Endothelial cell of umbilical vein (primary cell): Measurements from ENCODE around the gene SLC25A34. TPM values are rescaled to one million over a fixed set of nuclear protein-coding genes. Genes with fewer than 3 reads are reported as not detected.

Experiments
- BruUV-seq: library from RNA; stranded (reverse); fragments of 400-500 nt; replicated peaks from 2 replicates; lab custom pipeline; 2021; lab: Mats Ljungman, UMichigan
- CTCF ChIA-PET: fragments of 300-600, 350-600 bp; sonication (Branson Sonifier 250); formaldehyde crosslinking; loops from one replicate; lab custom pipeline; 2021; ENCODE audit warnings: antibody characterized with exemption, inconsistent platforms; lab: Charles Lee
- POLR2A ChIA-PET: fragments of 300-600, 350-600 bp; sonication (Branson Sonifier 250); formaldehyde crosslinking; loops from one replicate; lab custom pipeline; 2021; ENCODE audit warnings: antibody characterized with exemption, inconsistent platforms; lab: Charles Lee
- DNase-seq: peaks from one replicate; pipeline ENCODE4 v3.0.0-alpha.2; 2011; ENCODE audit warnings: low read depth, low spot score
- FAIRE-seq: peaks from 2 replicates; lab custom pipeline; 2011; peaks lifted over from hg19 to GRCh38; lab: Jason Lieb, UNC
- H2AFZ ChIP-seq: 2 replicates; pipeline ENCODE4 v1.6.0; 2012; ENCODE audit warnings: low read depth, low read length, control low read depth, inconsistent platforms
- H3K27ac ChIP-seq: 2 replicates; pipeline ENCODE4 v1.5.1; 2011; ENCODE audit warnings: low read depth, mild to moderate bottlenecking, control low read depth, low read length, moderate library complexity; ENCODE audit not compliant: insufficient read depth
- H3K27me3 ChIP-seq, 2 experiments: 2 replicates each; pipeline versions ENCODE4 v1.6.0 to v1.6.1; 2011; ENCODE audit warnings: low read length in 2 of 2, mixed read lengths in 1 of 2; ENCODE audit not compliant: control insufficient read depth in 2 of 2, insufficient read depth in 2 of 2
- H3K36me3 ChIP-seq, 2 experiments: 2 replicates in 1 of 2; 3 replicates in 1 of 2; pipeline ENCODE4 v1.5.1; 2011; ENCODE audit warnings: low read length in 2 of 2, mild to moderate bottlenecking in 1 of 2, moderate library complexity in 1 of 2; ENCODE audit not compliant: control insufficient read depth in 2 of 2, insufficient read depth in 2 of 2; ENCODE audit errors: extremely low read depth in 1 of 2
- H3K4me1 ChIP-seq: 3 replicates; pipeline ENCODE4 v1.5.1; 2011; ENCODE audit warnings: mild to moderate bottlenecking, low read length; ENCODE audit not compliant: control insufficient read depth, insufficient read depth; ENCODE audit errors: extremely low read depth
- H3K4me2 ChIP-seq: 2 replicates; pipeline ENCODE4 v1.6.1; 2011; ENCODE audit warnings: low read length, control low read depth, mixed read lengths; ENCODE audit not compliant: insufficient read depth
- H3K4me3 ChIP-seq, 3 experiments: fragments of 200-600 bp in 1 of 3; sonication (generic), shearing (Covaris generic) in 1 of 3; replicated peaks in 1 of 3; 2 replicates each; pipeline ENCODE4 v1.5.1; 2011 to 2016; ENCODE audit warnings: control low read depth in 3 of 3, low read length in 3 of 3, mild to moderate bottlenecking in 2 of 3, inconsistent platforms in 1 of 3, low read depth in 1 of 3, moderate library complexity in 1 of 3; ENCODE audit not compliant: insufficient read depth in 1 of 3
- H3K79me2 ChIP-seq: 2 replicates; pipeline ENCODE4 v1.6.0; 2012; ENCODE audit warnings: low read length, inconsistent platforms; ENCODE audit not compliant: control insufficient read depth, insufficient read depth
- H3K9ac ChIP-seq: replicated peaks from 2 replicates; pipeline ENCODE3; 2011; ENCODE audit warnings: low read length, control low read depth; ENCODE audit not compliant: insufficient read depth; ENCODE audit errors: extremely low read depth
- H3K9me1 ChIP-seq: replicated peaks from 3 replicates; pipeline ENCODE4 v1.6.0; 2011; ENCODE audit warnings: mild to moderate bottlenecking, low read length; ENCODE audit not compliant: control insufficient read depth, insufficient read depth; ENCODE audit errors: extremely low read depth
- H3K9me3 ChIP-seq: replicated peaks from 2 replicates; pipeline ENCODE4 v1.5.1; 2012; ENCODE audit warnings: low read length, inconsistent platforms; ENCODE audit not compliant: control insufficient read depth, insufficient read depth
- H4K20me1 ChIP-seq: replicated peaks from 2 replicates; pipeline ENCODE3; 2011; ENCODE audit warnings: mild to moderate bottlenecking, low read length; ENCODE audit not compliant: control insufficient read depth, insufficient read depth; ENCODE audit errors: extremely low read depth
- EZH2 ChIP-seq: IDR thresholded peaks from 2 replicates; pipeline ENCODE4 v1.6.1; 2012; ENCODE audit warnings: borderline replicate concordance, low read depth, mild to moderate bottlenecking, moderate library complexity, low read length, inconsistent platforms; ENCODE audit not compliant: severe bottlenecking
- FOS ChIP-seq: IDR thresholded peaks from 2 replicates; pipeline ENCODE4 v1.6.1; 2011; ENCODE audit warnings: mild to moderate bottlenecking, low read length, moderate library complexity, borderline replicate concordance; ENCODE audit not compliant: insufficient read depth
- GATA2 ChIP-seq: IDR thresholded peaks from 2 replicates; pipeline ENCODE4 v1.7.0; 2011; ENCODE audit warnings: low read depth, mild to moderate bottlenecking, moderate library complexity, mixed read lengths, low read length; ENCODE audit not compliant: insufficient read length, insufficient read depth
- JUN ChIP-seq: IDR thresholded peaks from 2 replicates; pipeline ENCODE4 v1.6.1; 2011; ENCODE audit warnings: borderline replicate concordance, low read depth; ENCODE audit not compliant: insufficient read length, insufficient read depth
- MYC ChIP-seq: IDR thresholded peaks from one replicate; pipeline ENCODE4 v1.6.1; 2011; ENCODE audit warnings: mild to moderate bottlenecking, low read depth, low read length
- POLR2A ChIP-seq: IDR thresholded peaks from 2 replicates; pipeline ENCODE4 v1.6.1; 2012; ENCODE audit warnings: low read depth, mild to moderate bottlenecking, control low read depth, low read length
- POLR2AphosphoS5 ChIP-seq: IDR thresholded peaks from 2 replicates; pipeline ENCODE4 v1.6.1; 2012; ENCODE audit warnings: low read depth, mild to moderate bottlenecking, control low read depth, low read length, moderate library complexity; ENCODE audit not compliant: insufficient read depth
- dilution Hi-C: fragments of 300-500 bp; cut with MboI; formaldehyde crosslinking; loops from one replicate; pipeline ENCODE4 v1.15.0; 2019; ENCODE audit warnings: low sequenced_read_pairs; ENCODE audit not compliant: extremely low pct_ligation_motif_present
- intact Hi-C: fragments of 100-400 bp; cut with micrococcal nuclease; formaldehyde crosslinking; loops from one replicate; pipeline ENCODE4 v1.10.0; 2022
- polyA plus RNA-seq, 4 experiments: library from polyadenylated mRNA; depleted of rRNA in 3 of 4; stranded (reverse) in 3 of 4; unstranded in 1 of 4; fragments of >200 nt; gene quantifications; 2 replicates each; pipeline versions ENCODE4 v1.2.1 to v1.2.3, GENCODE V29; 2011 to 2012; ENCODE audit warnings: missing spikeins in 1 of 4
- total RNA-seq: library from RNA; stranded (reverse); gene quantifications from 2 replicates; pipeline ENCODE4 v1.2.3, GENCODE V29; 2021
- TF ChIP-seq, protein P1 (sequence below), 2 donors: IDR thresholded peaks; 1 replicate in 1 of 2; 2 replicates in 1 of 2; pipeline ENCODE4 v1.5.1; 2011; ENCODE audit warnings: low read length in 2 of 2, mild to moderate bottlenecking in 2 of 2, moderate library complexity in 2 of 2, control low read depth in 1 of 2, inconsistent platforms in 1 of 2, low read depth in 1 of 2; ENCODE audit not compliant: insufficient read depth in 1 of 2; ENCODE audit errors: extremely low read depth in 1 of 2
- TF ChIP-seq, protein P2 (sequence below): IDR thresholded peaks from 2 replicates; pipeline ENCODE4 v1.6.1; 2011; ENCODE audit not compliant: insufficient read depth, insufficient read length

The SLC25A34 gene
- total and polyA plus RNA-seq, 2 donors (not counting 3 experiments of a cell fraction or from before 2014, with no cell fraction given): 0.90 to 1.1 TPM

DNA sequence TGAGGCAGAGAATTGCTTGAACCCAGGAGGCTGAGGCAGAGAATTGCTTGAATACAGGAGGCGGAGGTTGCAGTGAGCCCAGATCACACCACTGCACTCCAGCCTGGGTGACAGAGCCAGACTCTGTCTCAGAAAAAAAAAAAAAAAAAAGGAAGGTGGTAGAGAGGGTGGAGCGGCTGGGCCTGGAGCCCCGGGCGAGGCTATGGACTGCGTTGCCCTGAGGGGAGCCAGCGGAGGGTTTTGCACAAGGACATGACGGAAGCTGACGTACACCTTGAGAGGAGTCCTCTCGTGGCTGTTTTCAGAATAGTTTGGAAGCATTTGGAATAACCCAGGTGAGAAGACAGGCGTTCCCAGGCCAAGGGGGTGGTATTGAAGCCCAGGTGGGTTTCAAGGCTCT is 15.7 kb downstream of the SLC25A34 start:
- H3K9ac ChIP-seq: no peak overlapping the region
- DNase-seq (no peak), FAIRE-seq (no peak)
- intact Hi-C loops (no loop called here), dilution Hi-C loops (no loop called here)
- H3K27me3 ChIP-seq: no peaks in the 10 kb centered on the region
- no peaks in the 10 kb centered on the region for H3K9me1 ChIP-seq
- CTCF ChIA-PET: no interaction called here
- no peak overlapping the region for H3K4me2 ChIP-seq
- TF ChIP-seq, protein P1, sequence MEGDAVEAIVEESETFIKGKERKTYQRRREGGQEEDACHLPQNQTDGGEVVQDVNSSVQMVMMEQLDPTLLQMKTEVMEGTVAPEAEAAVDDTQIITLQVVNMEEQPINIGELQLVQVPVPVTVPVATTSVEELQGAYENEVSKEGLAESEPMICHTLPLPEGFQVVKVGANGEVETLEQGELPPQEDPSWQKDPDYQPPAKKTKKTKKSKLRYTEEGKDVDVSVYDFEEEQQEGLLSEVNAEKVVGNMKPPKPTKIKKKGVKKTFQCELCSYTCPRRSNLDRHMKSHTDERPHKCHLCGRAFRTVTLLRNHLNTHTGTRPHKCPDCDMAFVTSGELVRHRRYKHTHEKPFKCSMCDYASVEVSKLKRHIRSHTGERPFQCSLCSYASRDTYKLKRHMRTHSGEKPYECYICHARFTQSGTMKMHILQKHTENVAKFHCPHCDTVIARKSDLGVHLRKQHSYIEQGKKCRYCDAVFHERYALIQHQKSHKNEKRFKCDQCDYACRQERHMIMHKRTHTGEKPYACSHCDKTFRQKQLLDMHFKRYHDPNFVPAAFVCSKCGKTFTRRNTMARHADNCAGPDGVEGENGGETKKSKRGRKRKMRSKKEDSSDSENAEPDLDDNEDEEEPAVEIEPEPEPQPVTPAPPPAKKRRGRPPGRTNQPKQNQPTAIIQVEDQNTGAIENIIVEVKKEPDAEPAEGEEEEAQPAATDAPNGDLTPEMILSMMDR (IDR thresholded peaks at IDR 0.05; ENCODE audit: extremely low read depth in 1 of 2, insufficient read depth in 1 of 2, low read depth in 1 of 2, low read length in 2 of 2): no peak
- TF ChIP-seq JUN (no peak), FOS (no peak)
- no TSS peak for BruUV-seq
- POLR2A ChIA-PET: no interaction called here
- H3K9me3 ChIP-seq: no peaks in the 10 kb centered on the region
- no peak overlapping the region for H3K27ac ChIP-seq
- H3K4me1 ChIP-seq: peaks cover 46% of the 10 kb centered on the region
- H2AFZ ChIP-seq: no peak overlapping the region
- no peaks in the 10 kb centered on the region for H3K36me3 ChIP-seq
- peaks cover 23% of the 10 kb centered on the region for H3K79me2 ChIP-seq
- H4K20me1 ChIP-seq: no peaks in the 10 kb centered on the region
- H3K4me3 ChIP-seq: no peak overlapping the region

DNA sequence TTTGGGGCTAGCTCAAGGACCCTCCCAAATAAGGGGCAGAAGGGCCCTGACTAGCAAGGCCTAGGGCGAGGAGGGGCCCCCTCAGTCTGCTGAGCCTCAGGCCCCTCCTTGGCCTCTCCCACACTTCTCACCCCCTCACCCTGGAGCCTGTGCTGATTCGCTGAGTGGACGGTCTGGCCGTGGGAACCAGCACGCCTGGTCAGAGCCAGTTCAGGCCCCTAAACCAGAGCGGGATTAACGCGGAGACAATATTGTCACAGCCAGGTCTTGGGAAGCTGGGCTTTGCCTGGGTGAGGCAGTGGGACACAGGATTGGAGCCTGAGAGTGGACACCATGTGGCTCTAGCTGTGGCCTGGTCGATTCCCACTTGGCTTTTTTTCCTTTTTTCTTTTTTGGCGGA is 17.7 kb downstream of the SLC25A34 start:
- ChIA-PET POLR2A (interaction anchor here (0.6 kb wide), 1 partner anchor 380 kb away, joined by 3 read pairs; no protein-coding TSS in a partner anchor), CTCF (no interaction called here)
- no peak overlapping the region for H3K4me3 ChIP-seq
- no peak overlapping the region for H2AFZ ChIP-seq
- no peak for FAIRE-seq
- H3K4me1 ChIP-seq: peaks cover 46% of the 10 kb centered on the region
- no peaks in the 10 kb centered on the region for H3K36me3 ChIP-seq
- H3K9me1 ChIP-seq: no peaks in the 10 kb centered on the region
- dilution Hi-C loops (no loop called here), intact Hi-C loops (no loop called here)
- H4K20me1 ChIP-seq: no peaks in the 10 kb centered on the region
- TF ChIP-seq FOS (no peak), GATA2 (no peak), JUN (no peak), POLR2A (no peak), EZH2 (no peak), POLR2AphosphoS5 (no peak), MYC (no peak)
- TF ChIP-seq, protein P2, sequence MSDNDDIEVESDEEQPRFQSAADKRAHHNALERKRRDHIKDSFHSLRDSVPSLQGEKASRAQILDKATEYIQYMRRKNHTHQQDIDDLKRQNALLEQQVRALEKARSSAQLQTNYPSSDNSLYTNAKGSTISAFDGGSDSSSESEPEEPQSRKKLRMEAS: no peak
- no TSS peak for BruUV-seq
- no peak overlapping the region for H3K9ac ChIP-seq
- no peak for DNase-seq
- H3K9me3 ChIP-seq: no peaks in the 10 kb centered on the region
- H3K27me3 ChIP-seq: no peaks in the 10 kb centered on the region
- no peak overlapping the region for H3K27ac ChIP-seq
- no peak overlapping the region for H3K4me2 ChIP-seq
- H3K79me2 ChIP-seq: peaks cover 14% of the 10 kb centered on the region
